Gastrocnemius medialis (tissue), 4 donors: Measurements from ENCODE around the gene CHMP4A. TPM values are rescaled to one million over a fixed set of nuclear protein-coding genes. Genes with fewer than 3 reads are reported as not detected.

Experiments used
- ATAC-seq, 2 donors: fragments of 150-250 bp; one replicate each; pipeline ENCODE4 v1.9.1; 2016
- DNase-seq, 2 donors: peaks; one replicate each; pipeline ENCODE4 v3.0.0-alpha.2; 2019
- H3K27ac ChIP-seq, 4 donors: fragments of 200-600 bp; sonication (generic); 1 replicate in 1 of 4; 2 replicates in 3 of 4; pipeline ENCODE4 v1.5.1; 2016 to 2018; ENCODE audit warnings: mild to moderate bottlenecking in 2 of 4, moderate library complexity in 1 of 4
- H3K27me3 ChIP-seq, 3 donors: fragments of 200-600 bp; sonication (generic) in 2 of 3; 1 replicate in 1 of 3; 2 replicates in 2 of 3; pipeline versions ENCODE4 v1.5.1 to v1.6.0; 2016 to 2019; ENCODE audit warnings: mild to moderate bottlenecking in 1 of 3, moderate library complexity in 1 of 3
- H3K36me3 ChIP-seq, 2 donors: fragments of 200-600 bp; sonication (generic) in 1 of 2; one replicate each; pipeline ENCODE4 v1.5.1; 2017 to 2018
- H3K4me1 ChIP-seq, 2 donors: fragments of 200-600 bp; sonication (generic) in 1 of 2; one replicate each; pipeline ENCODE4 v1.5.1; 2016 to 2017; ENCODE audit warnings: mild to moderate bottlenecking in 2 of 2
- H3K4me3 ChIP-seq, 4 donors: fragments of 200-600 bp; sonication (generic) in 3 of 4; 1 replicate in 1 of 4; 2 replicates in 3 of 4; pipeline ENCODE4 v1.5.1; 2016 to 2019; ENCODE audit warnings: mild to moderate bottlenecking in 2 of 4
- H3K9me3 ChIP-seq, 3 donors: fragments of 200-600 bp; sonication (generic) in 2 of 3; 1 replicate in 1 of 3; 2 replicates in 2 of 3; pipeline ENCODE4 v1.5.1; 2016 to 2019
- POLR2A ChIP-seq, 2 donors: fragments of 450-650 bp; IDR thresholded peaks; one replicate each; pipeline ENCODE4 v1.6.1; 2017; ENCODE audit warnings: antibody characterized with exemption in 2 of 2, mild to moderate bottlenecking in 2 of 2, moderate library complexity in 2 of 2
- in situ Hi-C, 4 donors: fragments of 200-750 bp; cut with MboI; loops; one replicate each; pipeline versions ENCODE4 v1.15.0 to v1.8.0; 2017; ENCODE audit warnings: low sequenced_read_pairs in 4 of 4
- intact Hi-C: fragments of 100-400 bp; cut with DNase I; formaldehyde crosslinking; loops from one replicate; pipeline ENCODE4 v1.15.1; 2023; ENCODE audit warnings: low total_unique reads
- total RNA-seq, 4 donors: library from RNA; depleted of rRNA; stranded (reverse); fragments of >200 nt; gene quantifications; one replicate each; pipeline versions ENCODE4 v1.1.0 to v1.2.3, GENCODE V29; 2016
- TF ChIP-seq, protein P1 (sequence below), 5 experiments: fragments of 450-650 bp in 3 of 5; fragments of 200-600 bp in 2 of 5; sonication (generic) in 2 of 5; IDR thresholded peaks in 4 of 5; conservative IDR thresholded peaks in 1 of 5; 1 replicate in 4 of 5; 2 replicates in 1 of 5; pipeline ENCODE4 v1.5.1; 2016 to 2019; ENCODE audit warnings: antibody characterized with exemption in 5 of 5, mild to moderate bottlenecking in 3 of 5, moderate library complexity in 3 of 5

The CHMP4A gene
- total RNA-seq, 4 donors from 2014 or later, result 13.6 to 29.8 (median 20.7) TPM

DNA sequence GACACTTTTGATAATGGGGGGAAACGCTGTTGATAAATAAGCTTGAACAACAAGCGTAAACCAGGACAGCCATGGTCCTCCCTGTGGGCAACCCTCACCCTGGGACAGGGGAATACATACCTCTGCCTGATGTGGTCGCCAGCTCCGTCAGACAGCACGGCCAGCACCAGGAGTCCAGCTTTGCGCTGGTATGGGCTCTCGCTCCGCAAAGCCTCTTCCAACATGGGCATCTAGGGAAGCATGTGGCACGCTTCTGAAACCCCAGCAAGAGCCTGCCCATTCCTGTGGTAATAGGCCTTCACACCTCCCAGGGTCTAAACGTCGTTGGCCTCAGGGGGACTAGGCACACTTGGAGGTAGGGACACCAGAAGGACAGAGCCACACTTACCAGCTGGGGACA, 27.5 kb downstream of the CHMP4A start:
- ATAC-seq (no peak), DNase-seq (no peak)
- H3K27me3 ChIP-seq, result no peaks in the 10 kb centered on the region
- H3K4me3 ChIP-seq, result no peak overlapping the region
- intact Hi-C loops (no loop called here), in situ Hi-C loops (no loop called here)
- TF ChIP-seq, protein P1, sequence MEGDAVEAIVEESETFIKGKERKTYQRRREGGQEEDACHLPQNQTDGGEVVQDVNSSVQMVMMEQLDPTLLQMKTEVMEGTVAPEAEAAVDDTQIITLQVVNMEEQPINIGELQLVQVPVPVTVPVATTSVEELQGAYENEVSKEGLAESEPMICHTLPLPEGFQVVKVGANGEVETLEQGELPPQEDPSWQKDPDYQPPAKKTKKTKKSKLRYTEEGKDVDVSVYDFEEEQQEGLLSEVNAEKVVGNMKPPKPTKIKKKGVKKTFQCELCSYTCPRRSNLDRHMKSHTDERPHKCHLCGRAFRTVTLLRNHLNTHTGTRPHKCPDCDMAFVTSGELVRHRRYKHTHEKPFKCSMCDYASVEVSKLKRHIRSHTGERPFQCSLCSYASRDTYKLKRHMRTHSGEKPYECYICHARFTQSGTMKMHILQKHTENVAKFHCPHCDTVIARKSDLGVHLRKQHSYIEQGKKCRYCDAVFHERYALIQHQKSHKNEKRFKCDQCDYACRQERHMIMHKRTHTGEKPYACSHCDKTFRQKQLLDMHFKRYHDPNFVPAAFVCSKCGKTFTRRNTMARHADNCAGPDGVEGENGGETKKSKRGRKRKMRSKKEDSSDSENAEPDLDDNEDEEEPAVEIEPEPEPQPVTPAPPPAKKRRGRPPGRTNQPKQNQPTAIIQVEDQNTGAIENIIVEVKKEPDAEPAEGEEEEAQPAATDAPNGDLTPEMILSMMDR (IDR thresholded peaks at IDR 0.05 in 4 of 5, conservative IDR thresholded peaks at IDR 0.05 in 1 of 5), result no peak
- no peak for TF ChIP-seq POLR2A (IDR thresholded peaks at IDR 0.05)
- no peaks in the 10 kb centered on the region for H3K9me3 ChIP-seq
- H3K4me1 ChIP-seq, result peaks cover 12 to 16% of the 10 kb centered on the region in 2 donors
- H3K27ac ChIP-seq, result no peak overlapping the region
- peaks cover 0 to 64% of the 10 kb centered on the region in 2 donors for H3K36me3 ChIP-seq

DNA sequence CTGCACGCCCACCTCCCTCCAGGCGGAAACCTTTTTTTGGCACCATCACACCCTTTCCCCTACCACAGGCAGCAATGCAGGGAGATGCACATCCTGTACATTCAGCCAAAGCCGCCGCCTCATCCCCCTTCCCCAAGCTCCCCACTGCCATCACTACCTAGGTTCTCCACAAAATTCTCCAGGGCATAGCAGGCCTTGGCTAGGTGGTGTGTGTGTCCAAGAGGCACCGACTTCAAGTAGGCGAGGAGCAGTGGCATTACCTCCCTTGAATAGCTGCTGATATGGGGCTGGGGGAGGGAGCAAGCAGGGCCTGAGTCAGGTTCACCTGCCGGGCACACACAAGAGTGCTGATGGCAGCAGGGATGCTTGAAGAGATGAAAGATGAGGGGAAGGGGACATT, 28.3 kb downstream of the CHMP4A start:
- no peak overlapping the region for H3K27ac ChIP-seq
- no peaks in the 10 kb centered on the region for H3K27me3 ChIP-seq
- peaks cover 15 to 19% of the 10 kb centered on the region in 2 donors for H3K4me1 ChIP-seq
- ATAC-seq, result no peak
- in situ Hi-C loops, result no loop called here
- intact Hi-C loops, result no loop called here
- peaks cover 0 to 71% of the 10 kb centered on the region in 2 donors for H3K36me3 ChIP-seq
- no peak for DNase-seq
- TF ChIP-seq, protein P1 (IDR thresholded peaks at IDR 0.05 in 4 of 5, conservative IDR thresholded peaks at IDR 0.05 in 1 of 5), result no peak
- no peak for TF ChIP-seq POLR2A (IDR thresholded peaks at IDR 0.05)
- H3K9me3 ChIP-seq, result no peaks in the 10 kb centered on the region
- no peak overlapping the region for H3K4me3 ChIP-seq

DNA sequence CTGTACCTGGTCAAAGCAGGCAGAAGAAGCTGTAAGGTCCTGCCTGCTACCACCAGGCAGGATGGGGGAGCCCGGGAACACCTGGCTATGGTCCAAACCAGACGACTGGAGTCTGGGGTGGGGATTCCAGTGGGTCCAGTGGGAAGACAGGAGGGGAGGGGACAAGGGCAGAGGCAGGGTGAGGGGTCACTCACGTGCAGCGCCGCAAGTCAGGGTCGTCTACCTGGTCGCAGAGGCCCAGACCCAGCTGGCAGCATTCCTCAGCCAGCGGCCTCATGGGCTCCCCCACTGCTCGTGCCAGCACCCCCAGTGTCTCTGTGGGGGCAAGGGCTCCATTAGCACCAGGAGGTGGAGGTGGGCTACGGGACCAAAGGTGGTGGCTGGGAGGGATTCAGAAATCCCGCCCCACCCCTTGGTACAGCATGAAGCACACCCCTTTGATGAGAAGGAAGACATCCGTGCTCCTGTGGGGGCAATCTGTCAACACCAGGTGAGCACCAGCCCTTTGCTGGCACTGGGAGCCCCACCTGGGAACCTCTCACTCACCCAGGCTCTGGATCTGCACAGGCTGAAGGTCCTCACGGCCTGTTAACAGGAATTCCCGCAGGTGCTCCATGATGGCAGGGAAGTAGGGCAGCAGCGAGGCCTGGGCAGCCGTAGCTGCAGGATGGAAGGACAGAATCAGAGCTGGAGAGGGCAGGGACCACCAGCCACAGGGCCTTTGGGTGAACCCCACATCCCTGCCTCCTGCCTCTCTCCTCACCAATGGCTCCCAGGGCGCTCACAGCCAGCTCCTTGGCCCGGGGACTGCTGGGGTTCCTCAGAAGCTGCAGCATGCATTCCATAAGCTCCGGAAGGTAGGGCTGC, 29.0 kb downstream of the CHMP4A start:
- H3K9me3 ChIP-seq, result no peaks in the 10 kb centered on the region
- H3K27ac ChIP-seq, result no peak overlapping the region
- intact Hi-C loops (no loop called here), in situ Hi-C loops (no loop called here)
- ATAC-seq, result no peak
- H3K4me1 ChIP-seq, result peaks cover 22 to 26% of the 10 kb centered on the region in 2 donors
- no peak for DNase-seq
- TF ChIP-seq, protein P1 (IDR thresholded peaks at IDR 0.05 in 4 of 5, conservative IDR thresholded peaks at IDR 0.05 in 1 of 5), result no peak
- no peak for TF ChIP-seq POLR2A (IDR thresholded peaks at IDR 0.05)
- H3K27me3 ChIP-seq, result no peaks in the 10 kb centered on the region
- peaks cover 0 to 77% of the 10 kb centered on the region in 2 donors for H3K36me3 ChIP-seq
- H3K4me3 ChIP-seq, result no peak overlapping the region

DNA sequence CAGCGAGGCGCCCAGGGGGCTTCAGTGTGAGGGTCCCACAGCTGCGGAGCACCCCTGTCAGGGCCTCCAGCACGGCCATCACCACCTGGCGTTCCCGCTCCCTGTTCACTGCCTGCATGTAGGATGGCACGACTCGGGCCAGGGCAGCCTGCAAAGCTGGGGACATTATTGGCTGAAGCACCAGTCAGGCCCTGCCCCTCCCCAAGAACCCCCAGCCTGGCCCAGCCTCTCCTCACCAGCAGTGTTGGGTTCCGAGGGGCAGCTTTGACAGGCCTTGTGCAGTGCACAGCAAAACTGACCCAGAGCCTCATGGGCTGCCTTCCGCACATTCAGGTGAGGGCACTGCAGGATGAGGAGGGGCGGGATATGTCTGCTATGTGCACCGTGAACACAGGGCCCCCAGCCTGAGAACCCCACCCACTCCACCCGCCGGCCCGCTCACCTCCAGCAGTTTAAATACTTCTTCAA, 30.2 kb downstream of the CHMP4A start:
- Histone ChIP-seq H3K27ac (no peak overlapping the region), H3K27me3 (no peaks in the 10 kb centered on the region), H3K4me1 (peaks cover 20 to 24% of the 10 kb centered on the region in 2 donors), H3K9me3 (no peaks in the 10 kb centered on the region), H3K36me3 (peaks cover 0 to 83% of the 10 kb centered on the region in 2 donors), H3K4me3 (no peak overlapping the region)
- no peak for ATAC-seq
- no peak for DNase-seq
- in situ Hi-C loops, result no loop called here
- intact Hi-C loops, result no loop called here
- TF ChIP-seq, protein P1 (IDR thresholded peaks at IDR 0.05 in 4 of 5, conservative IDR thresholded peaks at IDR 0.05 in 1 of 5), result no peak
- TF ChIP-seq POLR2A (IDR thresholded peaks at IDR 0.05), result no peak
